GM18861 (cell line): ENCODE measurements around the gene PEAK3.
"Not testable (repeated sequence)": the region's sequence is repeated elsewhere in the genome, so short reads cannot be mapped to it uniquely, and the experiment has no call there.

Source experiments
- ATAC-seq: cut with Tn5 transposase; IDR thresholded peaks from one replicate; pipeline ENCODE4 v1.9.1; 2021; ENCODE audit not compliant: unreplicated experiment

PEAK3 gene

GRCh38 chr19:2289714-2290435 is 7.9 kb upstream of the PEAK3 start:
- ATAC-seq = peak; percentile 36

GRCh38 chr19:2288818-2289713 is 7.1 kb upstream of the PEAK3 start:
- no peak for ATAC-seq

GRCh38 chr19:2288338-2288817 is 6.4 kb upstream of the PEAK3 start:
- ATAC-seq = no peak

DNA sequence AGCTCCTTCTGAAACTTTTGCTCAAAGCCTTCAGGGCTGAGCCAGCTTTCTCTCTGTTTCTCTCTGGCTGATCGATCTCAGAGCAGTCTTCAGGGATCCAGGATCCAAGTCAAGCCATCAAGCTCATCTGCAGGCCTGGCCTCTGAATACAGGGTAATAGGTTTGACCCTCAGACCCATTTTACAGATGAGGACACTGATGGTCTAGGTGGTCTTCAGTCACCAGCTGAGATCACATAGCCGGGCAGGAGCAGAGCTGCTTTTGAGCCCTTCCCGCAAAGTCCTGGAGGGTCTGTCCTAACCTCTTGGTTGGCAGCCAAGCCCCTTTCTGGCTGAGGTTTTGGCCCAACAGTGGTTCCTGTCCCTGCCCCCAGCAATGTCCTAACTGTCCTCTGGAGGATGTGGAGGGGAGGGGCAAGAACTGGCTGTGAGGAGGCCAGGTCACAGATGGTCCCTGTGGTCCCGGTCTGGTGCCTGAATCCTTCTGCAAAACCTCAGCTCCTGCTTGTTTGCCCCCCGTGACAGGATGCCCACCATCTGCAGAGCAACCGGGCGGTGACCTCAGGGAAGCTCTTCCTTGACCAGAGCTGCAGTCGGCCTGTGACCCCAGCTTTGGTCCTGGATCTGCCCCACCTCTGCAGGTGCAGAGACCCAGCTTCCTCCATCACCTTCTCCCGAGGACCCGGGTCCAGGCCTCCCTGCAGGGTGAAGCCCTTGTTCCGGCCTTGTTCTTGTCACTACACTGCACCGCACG is 5.8 kb upstream of the PEAK3 start:
- no peak for ATAC-seq

DNA sequence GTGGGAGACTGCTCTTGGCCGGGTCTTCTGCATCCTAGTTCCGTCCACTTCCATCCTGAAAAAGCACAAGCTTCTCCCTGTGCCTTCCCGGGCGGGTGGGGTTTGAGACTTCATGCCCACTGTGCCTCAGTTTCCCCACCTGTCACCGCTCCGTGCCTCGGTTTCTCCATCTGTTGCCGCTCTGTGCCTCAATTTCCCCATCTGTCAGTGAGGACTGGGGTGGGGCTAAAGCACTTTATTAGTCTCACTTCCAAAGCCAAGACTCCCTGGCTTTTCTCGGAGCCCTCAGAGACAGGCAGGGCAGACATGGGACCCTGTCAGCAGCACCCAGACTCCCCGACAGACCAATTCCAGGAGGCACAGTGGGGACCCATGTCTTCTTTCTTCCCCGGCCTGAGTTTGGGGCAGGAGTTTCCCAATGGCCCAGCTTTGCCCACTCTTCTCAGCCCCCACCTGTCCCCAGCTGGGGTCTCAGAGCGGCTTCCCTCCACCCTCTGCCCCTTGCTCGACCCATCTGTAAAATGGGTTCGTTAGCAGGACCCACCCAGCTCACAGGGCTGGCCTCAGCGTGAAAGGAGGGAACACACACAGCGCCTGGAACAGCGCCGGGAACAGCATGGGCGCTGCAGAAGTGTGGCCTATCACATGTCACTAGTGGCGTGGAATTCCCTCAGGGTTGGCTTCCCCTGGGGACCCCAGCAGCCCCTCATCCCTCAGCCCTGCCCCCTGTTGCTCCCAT is 4.6 kb upstream of the PEAK3 start:
- ATAC-seq = no peak

DNA sequence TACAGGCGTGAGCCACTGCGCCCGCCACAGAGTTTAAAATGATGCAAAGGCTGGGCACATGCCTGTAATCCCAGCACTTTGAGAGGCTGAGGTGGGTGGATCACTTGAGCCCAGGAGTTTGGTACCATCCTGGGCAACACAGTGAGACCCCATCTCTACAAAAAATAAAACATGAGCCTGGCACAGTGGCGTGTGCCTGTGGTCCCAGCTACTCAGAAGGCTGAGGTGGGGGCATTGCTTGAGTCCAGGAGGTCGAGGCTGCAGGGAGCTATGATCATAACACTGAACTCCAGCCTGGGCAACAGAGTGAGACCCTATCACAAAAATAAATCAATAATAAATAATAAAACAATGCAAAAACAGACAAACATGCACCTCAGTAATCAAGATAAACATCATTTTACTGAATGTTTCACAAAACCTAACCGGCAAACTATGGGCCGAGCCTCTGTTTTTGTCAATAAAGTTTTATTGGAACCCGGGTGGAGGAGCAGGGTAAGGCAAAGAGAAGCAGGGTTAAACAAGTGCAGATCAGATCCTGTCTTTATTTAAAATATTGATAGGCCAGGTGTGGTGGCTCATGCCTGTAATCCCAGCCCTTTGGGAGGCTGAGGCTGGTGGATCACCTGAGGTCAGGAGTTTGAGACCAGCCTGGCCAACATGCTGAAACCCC is 2.0 kb upstream of the PEAK3 start:
- ATAC-seq = no peak

DNA sequence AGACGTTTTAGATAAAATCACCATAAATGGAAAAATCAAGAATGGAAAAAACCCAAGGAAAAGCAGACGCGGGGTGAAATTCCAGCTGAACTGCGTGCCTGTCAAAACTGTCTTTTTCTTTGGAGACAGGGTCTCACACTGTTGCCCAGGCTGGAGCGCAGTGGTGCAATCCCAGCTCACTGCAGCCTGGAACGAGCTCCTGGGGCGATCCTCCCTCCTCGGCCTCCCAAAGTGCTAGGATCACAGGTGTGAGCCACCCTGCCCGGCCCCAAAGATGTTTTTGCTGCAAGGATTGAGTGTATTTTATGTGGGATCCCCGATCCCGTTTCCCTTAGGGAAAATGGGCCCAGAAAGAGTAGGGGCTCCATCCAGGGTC is 875 bp upstream of the PEAK3 start:
- no peak for ATAC-seq

- ATAC-seq = not testable (repeated sequence)
These were observed 512 bp downstream of the PEAK3 start for GRCh38 chr19:2281265-2282061.

DNA sequence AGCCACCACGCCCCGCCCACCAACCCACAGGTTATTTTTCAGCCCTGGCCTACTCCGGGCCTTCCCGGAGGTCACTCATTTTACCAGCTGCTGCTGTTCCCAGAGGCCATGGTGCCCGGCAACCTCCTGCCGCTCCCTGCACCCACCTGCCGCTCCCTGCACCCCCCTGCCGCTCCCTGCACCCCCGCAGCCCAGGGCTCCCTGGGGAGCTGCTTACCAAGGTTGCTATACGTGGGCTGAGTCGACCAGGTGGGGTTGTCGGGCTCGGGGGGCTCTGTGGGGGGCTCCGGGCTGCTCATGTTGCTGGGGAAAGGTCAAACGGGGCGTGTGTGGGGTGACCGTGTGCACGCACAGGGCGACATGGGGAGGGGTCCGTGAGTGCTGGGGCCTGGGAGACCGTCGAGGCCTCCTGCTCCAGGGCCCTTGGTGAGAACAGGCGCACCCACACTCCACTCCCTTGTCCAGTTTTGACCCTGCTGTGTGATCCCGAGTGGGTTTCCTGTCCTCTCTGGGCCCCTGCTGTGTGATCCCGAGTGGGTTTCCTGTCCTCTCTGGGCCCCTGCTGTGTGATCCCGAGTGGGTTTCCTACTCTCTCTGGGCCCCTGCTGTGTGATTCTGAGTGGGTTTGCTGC is 1.2 kb downstream of the PEAK3 start:
- no peak for ATAC-seq

DNA sequence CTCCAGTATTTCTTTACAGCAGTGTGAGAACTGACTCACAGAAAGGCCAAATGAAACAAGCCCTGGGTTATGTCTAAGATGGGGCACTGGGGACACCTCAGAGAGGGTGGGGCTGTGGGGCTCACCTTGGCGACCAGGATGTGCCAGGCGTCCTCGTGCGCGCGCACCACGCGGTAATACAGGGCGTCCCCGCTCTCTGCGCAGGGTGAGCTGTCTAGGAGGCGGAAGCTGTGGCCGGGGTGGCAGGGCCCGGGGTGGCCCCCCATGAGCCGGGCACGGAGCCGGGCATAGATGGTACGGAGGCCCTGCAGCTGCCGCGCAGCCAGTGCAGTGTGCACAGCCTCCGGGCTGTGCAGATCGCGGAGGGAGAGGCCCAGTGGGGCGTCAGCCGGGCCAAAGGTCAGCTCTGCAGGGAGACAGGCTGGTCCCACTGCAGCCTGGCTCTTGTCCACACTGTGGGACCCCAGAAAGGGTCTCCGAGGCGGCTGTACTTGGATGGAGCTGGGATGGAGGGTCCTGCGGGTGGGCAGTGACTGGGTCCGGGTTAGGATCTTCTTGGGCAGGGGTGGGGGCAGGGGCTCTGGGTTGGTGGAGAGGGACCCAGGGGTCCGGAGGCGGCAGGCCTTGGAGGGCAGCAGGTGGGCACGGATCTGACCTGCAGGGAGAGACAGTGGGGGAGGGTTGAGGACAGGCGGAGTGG is 3.4 kb downstream of the PEAK3 start:
- no peak for ATAC-seq

DNA sequence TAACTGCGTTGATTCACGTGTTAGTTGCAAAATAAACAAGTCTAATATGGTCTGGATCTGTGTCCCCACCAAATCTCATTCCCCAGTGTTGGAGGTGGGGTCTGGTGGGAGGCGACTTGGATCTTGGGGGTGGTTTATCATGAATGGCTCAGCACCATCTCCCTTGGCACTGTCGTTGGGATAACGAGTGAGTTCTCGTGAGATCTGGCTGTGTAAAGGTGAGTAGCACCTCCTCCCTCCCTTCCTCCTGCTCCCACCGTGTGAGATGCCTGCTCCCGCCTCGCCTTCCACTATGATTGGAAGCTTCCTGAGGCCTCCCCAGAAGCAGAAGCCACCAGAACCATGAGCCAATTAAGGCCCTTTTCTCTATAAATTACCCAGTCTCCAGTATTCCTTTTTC is 4.8 kb downstream of the PEAK3 start:
- ATAC-seq = no peak

DNA sequence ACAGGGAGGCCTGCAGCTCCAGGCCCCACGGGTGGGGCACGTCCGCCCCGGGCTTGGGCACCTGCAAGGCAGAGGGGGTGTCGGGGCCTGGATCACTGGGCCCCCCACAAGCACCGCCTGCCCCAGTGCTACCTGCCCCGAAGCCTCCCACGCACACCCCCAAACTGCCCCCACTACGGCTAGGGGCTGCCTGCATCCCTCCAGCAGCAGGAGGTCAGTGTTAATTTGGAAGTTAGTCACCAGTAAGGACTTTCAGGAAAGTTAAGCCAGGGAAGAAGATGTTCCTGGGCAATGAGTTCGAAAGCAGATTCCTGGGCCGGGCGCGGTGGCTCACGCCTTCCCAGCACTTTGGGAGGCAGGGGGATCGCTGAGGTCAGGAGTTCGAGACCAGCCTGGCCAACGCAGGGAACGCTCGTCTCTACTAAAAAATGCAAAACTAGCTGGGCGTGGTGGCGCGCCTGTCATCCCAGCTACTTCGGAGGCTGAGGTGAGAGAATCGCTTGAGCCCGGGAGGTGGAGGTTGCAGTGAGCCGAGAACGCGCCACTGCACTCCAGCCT is 5.5 kb downstream of the PEAK3 start:
- no peak for ATAC-seq

DNA sequence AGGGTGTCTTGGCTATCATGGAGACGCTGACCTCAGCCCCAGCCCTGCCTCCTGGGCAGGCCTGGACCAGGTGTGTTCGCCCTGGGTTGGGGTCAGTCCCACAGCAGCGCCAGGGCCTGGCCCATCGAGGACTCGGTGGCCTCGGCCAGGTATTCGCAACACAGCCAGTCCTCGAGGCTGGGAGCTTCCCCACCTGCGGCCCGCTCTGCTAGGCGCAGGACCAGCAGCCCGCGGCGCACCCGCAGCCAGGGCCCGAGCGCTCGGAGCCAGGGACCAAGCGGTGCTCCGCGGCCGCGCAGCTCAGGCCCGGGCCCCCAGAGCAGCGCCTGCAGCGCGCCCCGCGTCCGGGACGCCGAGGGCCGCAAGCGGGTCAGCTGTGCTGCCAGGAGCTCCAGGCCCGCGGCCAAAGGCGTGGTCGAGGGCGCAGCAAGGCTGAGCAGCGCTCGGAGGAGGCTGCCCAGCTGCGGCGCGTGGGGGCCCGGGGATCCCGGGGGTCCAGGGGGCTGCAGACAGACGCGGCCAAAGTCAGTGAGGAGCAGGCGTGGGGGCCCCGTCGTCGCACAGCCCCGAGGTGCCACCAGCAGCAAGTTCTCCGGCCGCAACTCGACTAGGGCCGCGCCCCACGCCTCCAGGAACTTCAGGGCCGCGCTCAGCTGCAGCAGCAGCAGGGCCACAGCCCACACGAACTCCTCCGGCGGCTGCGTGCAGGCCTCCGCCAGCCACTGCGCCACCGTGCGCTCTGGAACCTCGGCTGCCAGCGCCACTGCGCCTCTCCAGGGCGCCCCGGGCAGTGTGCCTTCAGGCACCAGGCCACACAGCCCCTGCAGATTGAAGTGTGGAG is 6.2 kb downstream of the PEAK3 start:
- ATAC-seq = no peak

DNA sequence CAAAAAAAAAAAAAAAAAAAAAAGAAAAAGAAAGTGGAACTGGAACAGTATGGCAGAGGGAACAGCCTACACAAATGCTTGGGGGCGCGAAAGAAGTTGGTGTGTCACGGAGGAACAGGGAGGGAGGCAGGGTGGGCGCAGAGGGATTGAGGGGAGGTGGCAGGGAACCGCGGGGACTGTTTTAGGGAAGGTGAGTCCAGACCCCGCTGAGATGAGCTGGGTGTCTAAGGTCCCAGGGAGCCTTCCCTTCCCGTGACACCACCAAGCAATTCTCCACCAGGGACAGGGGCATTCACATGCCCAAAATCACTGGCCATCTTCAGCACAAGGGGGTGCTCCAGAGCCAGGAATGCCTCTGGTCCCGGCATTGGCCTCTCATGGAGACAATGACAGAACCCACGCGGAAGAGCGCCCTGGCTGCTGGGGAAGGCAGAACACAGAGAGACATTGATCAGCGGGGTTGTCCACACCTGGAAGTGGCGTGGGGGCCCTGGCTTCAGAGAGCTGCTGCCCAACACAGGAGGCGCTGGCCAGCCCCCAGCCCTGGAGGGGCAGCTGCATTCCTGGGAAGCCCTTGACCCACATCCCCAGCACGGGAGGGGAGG is 6.9 kb downstream of the PEAK3 start:
- ATAC-seq = no peak

- ATAC-seq = no peak
These were observed 7.7 kb downstream of the PEAK3 start for GRCh38 chr19:2274185-2274711.

GRCh38 chr19:2273356-2274184 is 8.4 kb downstream of the PEAK3 start:
- peak; percentile 22 for ATAC-seq
